ENCODE results near the gene CCDC122. TPM values are rescaled to one million over a fixed set of nuclear protein-coding genes. Genes with fewer than 3 reads are reported as not detected.
"Not testable (repeated sequence)": the region's sequence is repeated elsewhere in the genome, so short reads cannot be mapped to it uniquely, and the experiment has no call there.

The CCDC122 gene
- total RNA-seq, 1 donor from 2014 or later = 11.5 TPM

DNA sequence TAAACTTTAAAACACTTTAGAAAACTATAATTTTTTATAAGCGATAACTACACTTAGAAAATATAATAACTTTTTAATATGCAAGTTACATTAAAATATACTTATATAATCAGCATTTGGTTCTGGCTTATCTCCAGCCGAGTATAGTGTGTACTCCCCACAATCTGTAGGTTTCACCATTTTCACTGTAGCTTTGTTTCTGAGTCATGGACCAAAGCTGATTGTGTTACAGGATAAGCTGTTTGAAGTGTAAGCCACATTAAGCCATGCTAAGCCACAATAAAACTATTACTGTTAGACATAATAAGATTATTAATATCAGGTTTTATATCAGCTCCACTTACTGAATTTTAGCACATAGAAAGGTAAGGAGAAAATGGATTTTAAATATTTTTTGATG is 43.8 kb downstream of the CCDC122 start:
- H3K9me3 Mint-ChIP-seq = peaks cover 8% of the 10 kb centered on the region
- peaks cover 2% of the 10 kb centered on the region for H3K36me3 Mint-ChIP-seq
- TF ChIP-seq, protein P1, sequence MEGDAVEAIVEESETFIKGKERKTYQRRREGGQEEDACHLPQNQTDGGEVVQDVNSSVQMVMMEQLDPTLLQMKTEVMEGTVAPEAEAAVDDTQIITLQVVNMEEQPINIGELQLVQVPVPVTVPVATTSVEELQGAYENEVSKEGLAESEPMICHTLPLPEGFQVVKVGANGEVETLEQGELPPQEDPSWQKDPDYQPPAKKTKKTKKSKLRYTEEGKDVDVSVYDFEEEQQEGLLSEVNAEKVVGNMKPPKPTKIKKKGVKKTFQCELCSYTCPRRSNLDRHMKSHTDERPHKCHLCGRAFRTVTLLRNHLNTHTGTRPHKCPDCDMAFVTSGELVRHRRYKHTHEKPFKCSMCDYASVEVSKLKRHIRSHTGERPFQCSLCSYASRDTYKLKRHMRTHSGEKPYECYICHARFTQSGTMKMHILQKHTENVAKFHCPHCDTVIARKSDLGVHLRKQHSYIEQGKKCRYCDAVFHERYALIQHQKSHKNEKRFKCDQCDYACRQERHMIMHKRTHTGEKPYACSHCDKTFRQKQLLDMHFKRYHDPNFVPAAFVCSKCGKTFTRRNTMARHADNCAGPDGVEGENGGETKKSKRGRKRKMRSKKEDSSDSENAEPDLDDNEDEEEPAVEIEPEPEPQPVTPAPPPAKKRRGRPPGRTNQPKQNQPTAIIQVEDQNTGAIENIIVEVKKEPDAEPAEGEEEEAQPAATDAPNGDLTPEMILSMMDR (IDR thresholded peaks at IDR 0.05; ENCODE audit: unreplicated experiment) = no peak
- H3K4me3 Mint-ChIP-seq = no peak overlapping the region
- peaks cover 12% of the 10 kb centered on the region for H3K4me1 Mint-ChIP-seq
- H3K27me3 Mint-ChIP-seq (ENCODE audit: low read depth) = no peaks in the 10 kb centered on the region
- DNase-seq (ENCODE audit: low spot score in 2 of 2, unreplicated experiment in 2 of 2) = no peak
- no peak overlapping the region for H3K27ac Mint-ChIP-seq

DNA sequence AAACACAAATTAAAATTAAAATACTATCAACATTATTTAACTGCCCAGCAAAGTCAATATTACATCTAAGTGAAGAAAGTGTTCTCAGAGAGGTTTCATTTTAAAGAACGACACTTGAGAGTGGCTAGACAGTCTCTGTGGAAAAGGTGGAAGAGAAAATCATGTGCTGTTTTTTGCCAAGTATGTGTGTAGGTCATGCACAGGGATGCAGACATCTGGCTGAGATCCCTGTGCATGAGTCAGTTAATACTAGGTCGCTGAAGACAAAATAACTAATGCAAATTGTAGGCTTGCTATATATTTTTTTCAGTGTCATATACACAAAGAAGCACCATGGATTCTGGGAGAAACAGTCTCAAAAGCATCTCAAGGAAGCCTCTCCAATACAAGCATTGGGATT is 48.5 kb downstream of the CCDC122 start:
- Mint-ChIP-seq H3K27ac (peak overlapping the region; percentile 70), H3K9me3 (no peaks in the 10 kb centered on the region), H3K27me3 (ENCODE audit: low read depth) (no peaks in the 10 kb centered on the region), H3K4me3 (no peak overlapping the region), H3K4me1 (peaks cover 19% of the 10 kb centered on the region), H3K36me3 (no peaks in the 10 kb centered on the region)
- TF ChIP-seq, protein P1 (IDR thresholded peaks at IDR 0.05; ENCODE audit: unreplicated experiment) = no peak
- no peak for DNase-seq (ENCODE audit: low spot score in 2 of 2, unreplicated experiment in 2 of 2)

DNA sequence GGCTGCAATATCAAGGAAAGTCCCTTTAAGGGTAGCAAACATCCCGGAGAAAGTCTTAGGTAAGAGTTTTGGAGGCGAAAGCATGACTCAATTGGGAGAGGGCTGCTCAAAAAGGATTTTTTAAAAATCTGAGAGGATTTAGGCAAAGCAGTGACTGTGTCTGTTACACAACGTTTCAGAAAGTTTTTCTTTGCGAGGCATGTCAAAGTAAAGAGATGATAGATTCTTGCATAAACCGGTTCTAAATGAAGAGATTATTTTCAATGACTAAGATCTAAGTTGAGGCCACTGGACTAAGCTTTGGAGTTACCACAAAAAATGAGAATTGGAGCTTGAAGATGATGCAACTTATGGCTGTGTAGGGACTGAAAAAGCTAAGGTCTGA is 49.1 kb downstream of the CCDC122 start:
- no peak overlapping the region for H3K4me3 Mint-ChIP-seq
- no peak for DNase-seq (ENCODE audit: low spot score in 2 of 2, unreplicated experiment in 2 of 2)
- peak overlapping the region; percentile 70 for H3K27ac Mint-ChIP-seq
- TF ChIP-seq, protein P1 (IDR thresholded peaks at IDR 0.05; ENCODE audit: unreplicated experiment) = no peak
- no peaks in the 10 kb centered on the region for H3K36me3 Mint-ChIP-seq
- H3K27me3 Mint-ChIP-seq (ENCODE audit: low read depth) = no peaks in the 10 kb centered on the region
- peaks cover 19% of the 10 kb centered on the region for H3K4me1 Mint-ChIP-seq
- no peaks in the 10 kb centered on the region for H3K9me3 Mint-ChIP-seq

DNA sequence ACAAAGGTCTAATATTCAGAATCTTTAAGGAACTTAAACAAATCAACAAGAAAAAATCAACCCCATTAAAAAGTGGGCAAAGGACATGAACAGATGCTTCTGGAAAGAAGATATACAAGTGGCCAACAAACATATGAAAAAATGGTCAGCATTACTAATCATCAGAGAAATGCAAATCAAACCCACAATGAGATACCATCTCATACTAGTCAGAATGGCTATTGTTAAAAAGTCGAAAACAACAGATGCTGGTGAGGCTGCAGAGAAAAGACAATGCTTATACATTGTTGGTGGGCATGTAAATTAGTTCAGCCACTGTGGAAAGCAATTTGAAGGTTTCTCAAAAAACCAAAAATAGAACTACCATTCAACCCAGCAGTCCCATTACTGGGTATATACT is 54.9 kb downstream of the CCDC122 start:
- not testable (repeated sequence) for H3K36me3 Mint-ChIP-seq; H3K27ac Mint-ChIP-seq; H3K9me3 Mint-ChIP-seq; H3K4me3 Mint-ChIP-seq; H3K4me1 Mint-ChIP-seq; DNase-seq (ENCODE audit: low spot score in 2 of 2, unreplicated experiment in 2 of 2); H3K27me3 Mint-ChIP-seq (ENCODE audit: low read depth)

DNA sequence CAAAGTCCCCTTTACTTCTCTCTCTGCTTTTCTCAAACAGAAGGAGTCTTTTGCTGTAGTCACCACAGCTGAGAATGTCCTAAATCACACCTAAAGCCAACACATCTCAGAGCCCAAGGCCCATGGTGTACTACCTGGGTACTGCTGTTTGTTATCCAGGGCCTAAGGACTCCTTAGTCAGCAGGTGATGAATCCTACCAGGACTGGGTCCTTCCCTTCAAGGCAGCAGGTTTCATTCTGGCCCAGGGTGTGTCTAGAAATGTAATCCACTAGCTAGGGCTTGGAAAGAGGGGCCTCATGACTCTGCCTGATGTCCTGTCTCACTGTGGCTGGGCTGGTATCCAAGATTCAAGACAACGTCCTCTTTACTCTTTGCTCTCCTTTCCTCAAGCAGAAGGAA is 56.6 kb downstream of the CCDC122 start:
- DNase-seq (ENCODE audit: low spot score in 2 of 2, unreplicated experiment in 2 of 2) = no peak
- Mint-ChIP-seq H3K27me3 (ENCODE audit: low read depth) (no peaks in the 10 kb centered on the region), H3K4me3 (no peak overlapping the region), H3K9me3 (peaks cover 18% of the 10 kb centered on the region), H3K36me3 (peaks cover 11% of the 10 kb centered on the region), H3K27ac (no peak overlapping the region), H3K4me1 (no peaks in the 10 kb centered on the region)
- TF ChIP-seq, protein P1 (IDR thresholded peaks at IDR 0.05; ENCODE audit: unreplicated experiment) = no peak

DNA sequence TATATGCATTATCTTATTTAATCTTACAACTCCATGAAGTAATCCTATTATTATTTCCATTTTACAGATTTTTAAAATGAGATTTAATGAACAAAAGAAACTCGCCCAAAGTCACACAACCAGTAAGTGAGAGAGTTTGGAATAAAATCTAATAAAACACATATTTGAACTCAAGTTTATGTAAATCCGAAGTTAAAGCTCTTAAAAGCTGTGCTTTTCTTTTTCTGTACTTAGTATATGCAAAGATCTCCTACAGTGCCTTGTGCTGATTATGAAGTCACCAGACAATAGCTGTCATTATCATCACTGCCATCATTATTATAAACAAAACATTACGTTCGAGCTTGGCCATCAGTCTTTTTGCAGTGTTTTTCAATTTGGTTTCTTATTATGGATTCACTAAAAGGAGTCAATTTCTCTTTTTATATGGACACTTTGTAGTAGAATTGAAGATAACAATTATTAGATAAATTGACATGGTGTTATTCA is 63.1 kb downstream of the CCDC122 start:
- Mint-ChIP-seq H3K36me3 (peaks cover 10% of the 10 kb centered on the region), H3K27ac (peak overlapping the region; percentile 26), H3K27me3 (ENCODE audit: low read depth) (no peaks in the 10 kb centered on the region), H3K4me1 (peaks cover 38% of the 10 kb centered on the region), H3K4me3 (no peak overlapping the region), H3K9me3 (peaks cover 16% of the 10 kb centered on the region)
- DNase-seq (ENCODE audit: low spot score in 2 of 2, unreplicated experiment in 2 of 2) = no peak
- TF ChIP-seq, protein P1 (IDR thresholded peaks at IDR 0.05; ENCODE audit: unreplicated experiment) = no peak

All from mesothelial cell of epicardium (in vitro differentiated cells).